HepG2 (cell line): ENCODE results near the gene TRAPPC3. TPM values are rescaled to one million over a fixed set of nuclear protein-coding genes. Genes with fewer than 3 reads are reported as not detected.

ENCODE experiments used
- DMAP1 ChIP-seq: IDR thresholded peaks from 2 replicates; pipeline ENCODE4 v1.6.1; 2016
- FIP1L1 ChIP-seq: fragments of 200-400 bp; formaldehyde crosslinking; IDR thresholded peaks from 2 replicates; pipeline ENCODE4 v1.6.1; 2018; ENCODE audit warnings: low read depth, mild to moderate bottlenecking, low read length, moderate library complexity, borderline replicate concordance; ENCODE audit not compliant: insufficient read depth
- HNF4A ChIP-seq: sonication (generic); formaldehyde crosslinking; IDR thresholded peaks from 2 replicates; pipeline ENCODE4 v1.4.0; 2020; ENCODE audit warnings: missing genetic modification reagents
- HNRNPH1 ChIP-seq: fragments of 200-400 bp; formaldehyde crosslinking; optimal IDR thresholded peaks from 2 replicates; pipeline ENCODE3; 2017; ENCODE audit warnings: mild to moderate bottlenecking, low read depth, low read length
- IRX3 ChIP-seq: sonication (generic); formaldehyde crosslinking; IDR thresholded peaks from 2 replicates; pipeline ENCODE4 v1.8.1; 2023; ENCODE audit warnings: mild to moderate bottlenecking, low read depth, missing genetic modification reagents, borderline replicate concordance
- MAX ChIP-seq: IDR thresholded peaks from 2 replicates; pipeline ENCODE4 v1.6.1; 2012; ENCODE audit warnings: inconsistent platforms
- SNAPC4 ChIP-seq: sonication (generic); formaldehyde crosslinking; IDR thresholded peaks from 2 replicates; pipeline ENCODE4 v1.4.0; 2020; ENCODE audit warnings: mild to moderate bottlenecking, missing genetic modification reagents
- THRA ChIP-seq: sonication (generic); formaldehyde crosslinking; IDR thresholded peaks from 2 replicates; pipeline ENCODE4 v1.4.0; 2020; ENCODE audit warnings: missing genetic modification reagents, borderline replicate concordance
- ZBTB4 ChIP-seq: sonication (generic); formaldehyde crosslinking; IDR thresholded peaks from 2 replicates; pipeline ENCODE4 v1.4.0; 2020; ENCODE audit warnings: missing genetic modification reagents, mild to moderate bottlenecking, borderline replicate concordance
- ZBTB7B ChIP-seq: sonication (generic); formaldehyde crosslinking; IDR thresholded peaks from 2 replicates; pipeline ENCODE4 v1.4.0; 2020; ENCODE audit warnings: missing genetic modification reagents
- ZFP41 ChIP-seq: sonication (generic); formaldehyde crosslinking; IDR thresholded peaks from 2 replicates; pipeline ENCODE4 v1.4.0; 2020; ENCODE audit warnings: mild to moderate bottlenecking, missing genetic modification reagents, borderline replicate concordance
- ZMAT3 ChIP-seq: sonication (generic); formaldehyde crosslinking; conservative IDR thresholded peaks from 2 replicates; pipeline ENCODE4 v1.7.0; 2021; ENCODE audit warnings: missing genetic modification reagents
- ZNF362 ChIP-seq: sonication (generic); formaldehyde crosslinking; IDR thresholded peaks from 2 replicates; pipeline ENCODE4 v1.4.0; 2020; ENCODE audit warnings: missing genetic modification reagents, mild to moderate bottlenecking, borderline replicate concordance
- ZNF598 ChIP-seq: sonication (generic); formaldehyde crosslinking; IDR thresholded peaks from 2 replicates; pipeline ENCODE4 v1.5.1; 2020; ENCODE audit warnings: mild to moderate bottlenecking, missing genetic modification reagents, borderline replicate concordance
- ZNF672 ChIP-seq: sonication (generic); formaldehyde crosslinking; IDR thresholded peaks from 2 replicates; pipeline ENCODE4 v1.8.1; 2022; ENCODE audit warnings: missing genetic modification reagents
- ZNF766 ChIP-seq: sonication (generic); formaldehyde crosslinking; IDR thresholded peaks from 2 replicates; pipeline ENCODE4 v1.5.0; 2020; ENCODE audit warnings: missing genetic modification reagents, borderline replicate concordance
- polyA plus RNA-seq, 8 experiments: library from polyadenylated mRNA; depleted of rRNA in 3 of 8; stranded (reverse) in 7 of 8; unstranded in 1 of 8; fragments of >200 nt; fragmentation: Illumina TruSeq in 4 of 8; extraction: Trizol in 4 of 8; gene quantifications; 2 replicates each; pipeline versions ENCODE4 v1.2.1 to v1.2.3, GENCODE V29; 2011 to 2016; ENCODE audit warnings: low read depth in 4 of 8, missing spikeins in 1 of 8, mixed read lengths in 1 of 8; ENCODE audit not compliant: insufficient read depth in 1 of 8
- total RNA-seq, 5 experiments: library from RNA; depleted of rRNA; stranded (reverse); fragments of >200 nt; fragmentation: Illumina TruSeq; extraction: Trizol; gene quantifications; 2 replicates each; pipeline ENCODE4 v1.2.3, GENCODE V29; 2016; ENCODE audit warnings: low read depth in 1 of 5

TRAPPC3 gene
- total and polyA plus RNA-seq, 2 of the 13 experiments (the other 11 are each of a cell fraction or from before 2014, with no cell fraction given) = 53.7 to 62.4 TPM

GRCh38 chr1:36187800-36188593, 38.7 kb upstream of the TRAPPC3 start (continued):
- TF ChIP-seq ZNF672 (CRISPR knock-in tag) = no peak
- TF ChIP-seq FIP1L1 = no peak
- no peak for TF ChIP-seq ZFP41
- no peak for TF ChIP-seq DMAP1
- TF ChIP-seq HNRNPH1 = no peak
- TF ChIP-seq ZNF598 = 0 out of 2 replicates have a peak, but pooled peaks have one; percentile 39
- TF ChIP-seq ZBTB7B (CRISPR knock-in tag) = no peak
- TF ChIP-seq HNF4A (CRISPR knock-in tag) = no peak
- TF ChIP-seq IRX3 = no peak; the same call in 1 of the 2 replicates
- 0 out of 2 replicates have a peak, but pooled peaks have one; percentile 40 for TF ChIP-seq ZBTB4 (CRISPR knock-in tag)
- 0 out of 2 replicates have a peak, but pooled peaks have one; percentile 29 for TF ChIP-seq ZNF362
- TF ChIP-seq MAX = peak; percentile 55; the same call in 1 of the 2 replicates
- TF ChIP-seq SNAPC4 = no peak
- peak; percentile 64; the same call in 1 of the 2 replicates for TF ChIP-seq THRA
- TF ChIP-seq ZMAT3 (CRISPR knock-in tag) = no peak
- TF ChIP-seq ZNF766 = no peak
